D721Med (cell line): ENCODE measurements around the gene RETREG3.
"Not testable (repeated sequence)": the region's sequence is repeated elsewhere in the genome, so short reads cannot be mapped to it uniquely, and the experiment has no call there.

Source experiments
- DNase-seq: peaks from one replicate; pipeline ENCODE4 v3.0.0; 2011; ENCODE audit warnings: low spot score; ENCODE audit not compliant: insufficient read length
- FAIRE-seq: peaks from 2 replicates; lab custom pipeline; 2011; peaks lifted over from hg19 to GRCh38; lab: Jason Lieb, UNC
- CTCF ChIP-seq: IDR thresholded peaks from 2 replicates; pipeline ENCODE4 v1.5.1; 2012; ENCODE audit warnings: mild to moderate bottlenecking, control low read depth; ENCODE audit not compliant: insufficient read depth; ENCODE audit errors: missing control alignments

Gene RETREG3

DNA sequence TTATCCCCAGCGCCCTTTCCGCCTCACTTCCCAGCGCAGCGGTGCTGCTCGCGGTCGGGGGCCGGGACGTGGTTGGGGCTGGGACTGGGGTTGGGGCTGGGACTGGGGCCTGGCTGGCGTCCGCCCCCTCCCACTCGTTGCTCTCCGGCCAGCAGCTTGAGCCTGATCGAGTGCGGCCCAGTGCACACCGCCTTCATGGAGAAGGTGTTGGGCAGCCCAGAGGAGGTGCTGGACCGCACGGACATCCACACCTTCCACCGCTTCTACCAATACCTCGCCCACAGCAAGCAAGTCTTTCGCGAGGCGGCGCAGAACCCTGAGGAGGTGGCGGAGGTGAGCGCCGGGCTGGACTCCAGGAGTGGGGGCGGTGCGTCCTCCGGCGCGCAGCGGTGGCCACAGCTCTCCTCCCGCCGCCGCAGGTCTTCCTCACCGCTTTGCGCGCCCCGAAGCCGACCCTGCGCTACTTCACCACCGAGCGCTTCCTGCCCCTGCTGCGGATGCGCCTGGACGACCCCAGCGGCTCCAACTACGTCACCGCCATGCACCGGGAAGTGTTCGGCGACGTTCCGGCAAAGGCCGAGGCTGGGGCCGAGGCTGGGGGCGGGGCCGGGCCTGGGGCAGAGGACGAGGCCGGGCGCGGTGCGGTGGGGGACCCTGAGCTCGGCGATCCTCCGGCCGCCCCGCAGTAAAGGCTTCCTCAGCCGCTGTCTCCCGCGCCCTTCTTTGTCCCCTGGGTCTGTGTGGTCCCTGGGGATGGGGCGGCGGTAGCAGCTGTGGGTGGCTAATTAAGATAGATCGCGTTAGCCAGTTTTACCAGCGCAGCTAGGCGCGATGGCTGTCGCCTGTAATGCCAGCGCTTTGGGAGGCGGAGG, 54.7 kb downstream of the RETREG3 start:
- TF ChIP-seq CTCF = no peak
- DNase-seq (peak; percentile 90), FAIRE-seq (no peak)

- FAIRE-seq (no peak), DNase-seq (no peak)
- TF ChIP-seq CTCF = no peak
These were observed 55.3 kb downstream of the RETREG3 start for GRCh38 chr17:42553866-42554249.

- no peak for DNase-seq
- FAIRE-seq = no peak
These were observed 55.9 kb downstream of the RETREG3 start for GRCh38 chr17:42553161-42553818.

DNA sequence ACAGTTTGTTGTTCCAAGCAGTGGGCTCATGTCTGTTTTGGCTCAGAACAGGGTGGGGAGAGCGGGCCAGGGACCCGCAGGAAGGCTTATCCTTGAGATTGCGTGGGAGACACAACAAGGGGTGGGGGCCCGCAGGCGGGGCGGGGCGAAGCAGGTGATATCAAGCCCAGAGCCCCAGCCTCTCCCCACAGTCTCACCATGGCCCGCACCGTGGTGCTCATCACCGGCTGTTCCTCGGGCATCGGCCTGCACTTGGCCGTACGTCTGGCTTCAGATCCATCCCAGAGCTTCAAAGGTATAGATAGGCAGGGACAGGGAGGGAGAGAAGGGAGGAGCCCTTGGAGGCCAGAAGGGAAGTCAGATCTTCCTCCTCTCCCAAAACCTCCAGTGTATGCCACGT, 56.4 kb downstream of the RETREG3 start, which contains the start of gene HSD17B1:
TSS of gene HSD17B1 (plus strand) at position 188 of the 400 bp plus-strand sequence. CDS start at position 199, 11 bp downstream.
- DNase-seq, FAIRE-seq: not testable (repeated sequence)

More at GRCh38 chr17:42553161-42553818, 55.9 kb downstream of the RETREG3 start:
- no peak for TF ChIP-seq CTCF

DNA sequence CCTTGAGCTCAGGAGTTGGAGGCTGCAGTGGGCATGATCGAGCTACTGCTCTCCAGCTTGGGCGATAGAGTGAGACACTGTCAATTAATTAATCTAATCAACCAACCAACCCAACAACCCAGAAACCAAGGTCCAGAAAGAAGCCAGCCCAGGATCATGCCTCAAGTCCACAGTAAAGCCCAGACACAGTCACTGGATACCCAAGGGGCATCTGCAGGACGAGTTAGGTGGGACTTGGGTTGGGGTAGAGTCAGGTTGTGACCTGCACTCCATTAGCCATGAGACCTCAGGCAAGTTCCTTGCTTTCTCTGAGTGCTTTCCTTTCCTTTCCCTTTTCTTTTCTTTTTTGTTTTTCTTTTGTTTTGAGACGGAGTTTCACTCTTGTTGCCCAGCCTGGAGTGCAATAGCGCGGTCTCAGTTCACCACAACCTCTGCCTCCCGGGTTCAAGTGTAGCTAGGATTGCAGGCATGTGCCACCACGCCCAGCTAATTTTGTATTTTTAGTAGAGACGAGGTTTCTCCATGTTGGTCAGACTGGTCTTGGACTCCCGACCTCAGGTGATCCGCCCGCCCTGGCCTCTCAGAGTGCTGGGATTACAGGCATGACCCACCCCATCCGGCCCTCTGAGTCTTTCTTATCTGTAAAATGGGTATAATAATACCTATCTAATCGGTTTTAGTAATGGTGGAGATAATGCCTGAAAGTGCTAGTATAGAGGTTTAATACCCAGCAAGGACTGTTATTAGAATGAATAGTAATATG, 60.0 kb downstream of the RETREG3 start:
- FAIRE-seq = peak; percentile 11
- no peak for DNase-seq
- no peak for TF ChIP-seq CTCF

- no peak for FAIRE-seq
- peak; percentile 29 for TF ChIP-seq CTCF
- DNase-seq = peak; percentile 81
These were observed 60.9 kb downstream of the RETREG3 start for GRCh38 chr17:42548070-42548837.
